GM21390 (cell line): Measurements from ENCODE around the gene GPT2.

Source experiments
- ATAC-seq: cut with Tn5 transposase; IDR thresholded peaks from one replicate; pipeline ENCODE4 v1.9.1; 2021; ENCODE audit not compliant: unreplicated experiment

Gene GPT2, protein sequence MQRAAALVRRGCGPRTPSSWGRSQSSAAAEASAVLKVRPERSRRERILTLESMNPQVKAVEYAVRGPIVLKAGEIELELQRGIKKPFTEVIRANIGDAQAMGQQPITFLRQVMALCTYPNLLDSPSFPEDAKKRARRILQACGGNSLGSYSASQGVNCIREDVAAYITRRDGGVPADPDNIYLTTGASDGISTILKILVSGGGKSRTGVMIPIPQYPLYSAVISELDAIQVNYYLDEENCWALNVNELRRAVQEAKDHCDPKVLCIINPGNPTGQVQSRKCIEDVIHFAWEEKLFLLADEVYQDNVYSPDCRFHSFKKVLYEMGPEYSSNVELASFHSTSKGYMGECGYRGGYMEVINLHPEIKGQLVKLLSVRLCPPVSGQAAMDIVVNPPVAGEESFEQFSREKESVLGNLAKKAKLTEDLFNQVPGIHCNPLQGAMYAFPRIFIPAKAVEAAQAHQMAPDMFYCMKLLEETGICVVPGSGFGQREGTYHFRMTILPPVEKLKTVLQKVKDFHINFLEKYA

GRCh38 chr16:46883690-46884512, at the start of gene GPT2:
Gene GPT2, plus strand, starts transcription at chr16:46884362. Its CDS starts 354 bp downstream, at chr16:46884716.
- peak; percentile 98 for ATAC-seq

GRCh38 chr16:46836534-46837530, 47.3 kb upstream of the GPT2 start:
- ATAC-seq, result no peak

DNA sequence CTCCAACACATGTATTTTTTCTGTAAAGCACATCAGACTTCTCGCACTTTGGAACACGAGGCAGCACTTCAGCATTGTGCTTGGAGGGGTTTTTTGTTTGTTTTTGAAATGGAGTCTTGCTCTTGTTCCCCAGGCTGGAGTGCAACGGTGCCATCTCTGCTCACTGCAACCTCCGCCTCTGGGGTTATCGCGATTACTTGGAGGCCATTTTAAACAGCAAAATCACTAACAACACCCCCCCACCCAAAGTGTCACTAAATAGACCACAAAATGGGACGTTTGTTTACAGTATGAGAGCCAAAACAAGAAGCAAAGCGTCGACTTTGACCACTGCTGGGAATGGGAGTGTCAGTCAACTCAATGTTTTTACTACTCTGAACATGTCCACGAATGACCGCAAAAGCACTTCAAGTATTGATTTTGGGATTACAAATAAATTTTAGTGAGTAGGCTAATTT, 44.1 kb upstream of the GPT2 start:
- no peak for ATAC-seq

DNA sequence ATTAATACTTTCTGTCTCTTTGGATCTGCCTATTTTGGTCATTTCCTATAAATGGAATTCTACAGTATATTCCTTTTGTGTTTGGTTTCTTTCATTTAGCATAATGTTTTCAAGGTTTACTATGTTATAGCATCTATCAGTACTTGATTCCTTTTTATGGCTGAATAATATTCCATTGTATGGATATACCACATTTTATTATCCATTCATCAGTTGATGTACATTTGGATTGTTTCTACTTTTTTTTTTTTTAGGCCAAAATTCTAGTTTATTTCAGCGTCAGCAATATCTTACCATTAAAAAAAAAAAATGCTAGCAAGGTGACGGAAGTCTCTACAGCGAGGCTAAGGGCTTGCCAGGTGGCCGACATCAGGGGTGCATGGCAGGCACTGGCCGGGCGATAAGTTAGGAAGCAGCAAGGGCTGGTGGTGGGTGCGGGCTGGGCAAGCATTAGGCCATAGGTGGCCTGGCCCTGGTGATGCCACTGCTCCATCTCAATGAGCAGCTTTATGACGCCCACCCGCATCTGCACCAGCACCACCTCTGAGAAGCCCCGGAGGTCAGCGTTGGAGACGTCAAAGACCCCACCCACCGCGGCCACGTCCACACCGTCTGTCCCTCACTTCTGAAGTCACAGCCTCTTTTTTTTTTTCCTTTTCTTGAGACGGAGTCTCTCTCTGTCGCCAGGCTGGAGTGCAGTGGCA, 41.8 kb upstream of the GPT2 start:
- ATAC-seq, result no peak

GRCh38 chr16:46843898-46844642, 40.1 kb upstream of the GPT2 start:
- ATAC-seq, result no peak

DNA sequence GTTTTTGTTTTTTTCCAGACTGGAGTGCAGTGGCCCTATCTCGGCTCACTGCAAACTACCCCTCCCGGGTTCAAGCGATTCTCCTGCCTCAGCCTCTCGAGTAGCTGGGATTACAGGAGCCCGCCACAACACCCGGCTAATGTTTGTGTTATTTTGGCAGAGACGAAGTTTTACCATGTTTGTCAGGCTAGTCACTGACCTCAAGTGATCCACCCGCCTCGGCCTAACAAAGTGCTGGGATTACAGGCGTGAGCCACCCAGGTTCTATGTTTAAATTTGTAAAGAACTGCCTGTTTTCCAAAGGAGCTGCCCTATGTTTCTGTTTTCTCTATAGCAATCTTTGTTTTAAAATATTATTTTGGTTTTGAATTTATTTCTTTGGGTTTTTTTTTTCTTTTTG, 39.4 kb upstream of the GPT2 start:
- no peak for ATAC-seq

GRCh38 chr16:46845952-46846351, 38.2 kb upstream of the GPT2 start:
- ATAC-seq, result no peak

DNA sequence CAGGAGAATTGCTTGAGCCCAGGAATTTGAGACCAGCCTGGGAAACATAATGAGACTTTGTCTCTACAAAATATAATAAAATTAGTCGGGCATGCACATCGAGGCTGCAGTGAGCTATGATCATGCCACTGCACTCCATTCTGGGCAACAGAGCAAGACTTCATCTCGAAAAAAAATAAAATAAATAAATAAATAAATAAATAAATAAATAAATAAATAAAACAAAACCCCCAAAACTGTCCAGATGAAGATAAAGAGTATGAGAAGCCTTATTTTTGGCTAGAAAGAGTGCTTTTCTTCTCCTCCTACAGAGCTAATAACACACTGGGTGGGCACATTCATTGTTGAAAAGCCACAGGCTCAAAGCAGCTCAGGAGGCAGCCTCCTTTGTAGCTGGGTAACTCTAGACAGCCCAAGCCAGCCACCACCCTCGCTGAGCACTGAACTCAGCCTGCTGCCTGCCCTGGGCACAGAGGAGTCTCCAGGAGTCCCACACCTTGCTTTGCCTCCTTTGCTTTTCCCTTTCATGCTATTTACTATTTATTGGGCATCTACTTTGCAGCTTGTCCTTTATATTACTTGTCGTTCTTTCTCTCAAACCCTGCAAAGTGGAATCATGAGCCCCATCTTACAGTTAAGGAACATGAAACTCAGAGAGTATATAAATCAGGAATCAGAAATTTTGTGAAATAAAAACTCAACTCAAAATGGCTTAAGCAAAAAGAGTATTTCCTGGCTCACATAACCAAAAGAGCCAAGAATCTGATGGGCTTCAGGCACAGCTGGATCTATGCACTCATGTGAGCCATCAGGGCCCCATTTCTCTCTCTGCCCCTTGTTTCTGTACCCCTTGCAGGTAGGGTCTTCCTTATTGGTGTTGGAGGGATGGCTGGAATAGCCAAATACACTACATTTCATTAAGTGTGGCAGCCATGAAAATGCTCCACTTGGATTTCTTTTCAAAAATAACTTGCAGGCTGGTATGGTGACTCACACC, 35.1 kb upstream of the GPT2 start:
- ATAC-seq, result no peak

GRCh38 chr16:46850619-46851555, 33.3 kb upstream of the GPT2 start:
- ATAC-seq, result no peak

GRCh38 chr16:46852130-46852529, 32.0 kb upstream of the GPT2 start:
- no peak for ATAC-seq

DNA sequence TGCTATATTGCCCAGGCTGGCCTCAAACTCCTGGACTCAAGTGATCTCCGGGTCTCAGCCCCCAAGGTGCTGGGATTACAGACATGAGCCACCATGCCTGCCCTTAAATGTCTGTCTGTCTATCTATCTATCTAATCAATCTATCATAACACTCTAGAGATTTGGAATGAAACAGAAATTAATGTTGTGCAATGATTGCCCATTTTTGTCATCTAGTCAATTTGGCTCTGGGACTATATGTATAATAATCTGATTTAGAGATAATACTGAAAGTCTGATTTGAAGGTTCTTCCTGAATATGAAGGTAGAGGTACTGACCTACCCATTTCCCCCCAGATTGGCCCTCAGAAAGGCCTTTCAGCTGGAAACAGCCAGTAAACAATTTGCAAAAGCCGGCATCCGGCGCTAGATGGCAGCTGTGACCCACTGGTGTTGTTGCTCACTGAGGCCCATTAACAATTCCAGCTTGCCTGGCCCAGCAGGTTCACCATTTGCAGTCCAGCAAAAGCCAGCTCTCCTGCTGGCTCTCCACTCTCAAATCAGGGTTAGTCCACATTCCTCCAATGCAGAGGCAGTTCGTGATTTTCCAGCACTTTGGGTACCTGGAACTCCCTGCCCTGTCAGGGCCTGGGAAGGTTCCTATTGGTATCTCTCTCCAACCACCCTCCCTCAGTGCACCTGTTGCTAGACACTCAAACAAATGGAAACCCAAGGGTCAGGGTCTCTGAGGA, 30.3 kb upstream of the GPT2 start:
- no peak for ATAC-seq

DNA sequence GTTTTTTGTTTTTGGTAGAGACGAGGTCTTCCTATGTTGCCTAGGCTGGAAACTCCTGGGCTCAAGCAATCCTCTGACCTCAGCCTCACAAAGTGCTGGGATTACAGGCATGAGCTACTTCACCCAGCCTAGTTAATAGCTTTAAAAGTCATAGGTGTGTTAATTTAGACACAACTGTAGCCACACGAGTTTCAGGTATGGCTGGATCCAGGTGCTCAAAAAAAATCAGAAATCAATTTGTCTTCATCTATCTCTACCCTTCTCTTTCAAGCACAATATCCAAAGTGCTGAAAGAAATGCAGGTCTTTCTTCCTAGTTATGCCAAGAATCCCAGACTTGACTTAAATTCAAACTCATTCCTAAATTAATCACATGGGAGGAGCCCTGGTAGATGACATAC, 29.3 kb upstream of the GPT2 start:
- ATAC-seq, result no peak

DNA sequence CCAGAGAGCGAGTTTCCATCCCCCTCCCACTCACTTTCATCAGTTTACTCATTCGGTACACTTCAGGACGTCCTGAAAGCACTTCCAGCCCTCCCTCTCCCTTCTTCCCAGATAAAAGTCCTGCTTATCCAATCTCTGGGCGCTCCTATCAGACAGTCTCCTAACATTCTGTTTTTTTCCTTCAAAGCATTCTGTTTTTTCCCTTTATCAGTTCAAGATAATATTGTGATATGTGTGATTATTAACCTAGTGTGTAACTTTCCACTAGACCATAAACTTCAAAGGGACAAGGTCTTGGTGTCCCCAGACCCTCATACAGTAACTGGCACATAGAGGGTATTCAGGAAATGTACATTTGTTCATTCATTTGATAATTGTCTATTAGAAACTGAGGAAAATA, 28.8 kb upstream of the GPT2 start:
- ATAC-seq, result no peak

DNA sequence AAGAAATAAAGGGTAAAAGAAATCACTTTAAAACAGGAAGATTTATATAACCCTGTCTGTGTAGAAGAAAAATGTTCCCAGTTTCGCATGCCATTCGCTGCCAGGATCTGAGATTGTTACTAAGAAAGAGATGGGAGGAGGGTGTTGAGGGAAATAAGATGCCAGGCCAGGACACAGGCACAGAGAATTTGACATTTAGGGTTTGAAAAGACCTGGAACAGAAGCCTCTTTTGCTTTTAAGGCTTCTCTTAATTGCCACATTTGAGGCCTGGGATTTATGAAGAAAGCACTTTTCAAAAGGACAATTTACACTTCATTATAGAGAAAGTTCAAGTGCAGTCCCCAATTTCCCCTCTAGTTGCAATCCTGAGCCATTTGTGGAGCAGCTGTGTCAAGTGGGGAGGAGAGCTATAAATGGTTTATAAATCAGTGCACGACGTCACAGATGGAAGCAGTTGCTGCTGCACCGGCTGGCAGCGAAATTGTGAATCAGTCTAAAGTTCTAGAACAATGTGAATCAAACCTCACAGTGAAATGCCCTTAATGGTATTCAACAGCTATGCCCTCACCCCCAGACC, 26.7 kb upstream of the GPT2 start:
- no peak for ATAC-seq

- no peak for ATAC-seq
Measured at GRCh38 chr16:46858151-46858550, 26.0 kb upstream of the GPT2 start.

DNA sequence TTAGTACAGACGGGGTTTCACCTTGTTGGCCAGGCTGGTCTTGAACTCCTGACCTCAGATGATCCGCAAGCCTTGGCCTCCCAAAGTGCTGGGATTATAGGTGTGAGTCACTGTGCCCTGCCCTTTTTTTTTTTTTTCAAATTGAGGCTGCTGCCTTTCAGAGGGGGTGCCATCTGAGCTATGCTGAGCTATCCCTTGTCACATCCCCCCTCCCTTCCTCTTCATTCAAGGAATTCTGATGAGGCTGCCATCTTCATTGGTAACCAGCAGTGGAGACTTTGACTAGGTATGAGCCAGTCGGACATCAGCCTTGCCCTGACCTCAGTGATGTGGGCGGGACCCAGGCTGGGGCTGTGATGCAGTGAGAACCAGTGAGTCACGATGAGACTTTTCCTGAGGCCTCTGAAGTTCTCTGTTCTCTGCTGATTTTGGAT, 24.4 kb upstream of the GPT2 start:
- ATAC-seq, result no peak
